ENCODE results near the gene CATSPERZ. TPM values are rescaled to one million over a fixed set of nuclear protein-coding genes. Genes with fewer than 3 reads are reported as not detected.
"Not testable (repeated sequence)": the region's sequence is repeated elsewhere in the genome, so short reads cannot be mapped to it uniquely, and the experiment has no call there.

Gene CATSPERZ
- total and polyA plus RNA-seq, 10 donors: 0.09 to 0.48 TPM; not detected in 8

DNA sequence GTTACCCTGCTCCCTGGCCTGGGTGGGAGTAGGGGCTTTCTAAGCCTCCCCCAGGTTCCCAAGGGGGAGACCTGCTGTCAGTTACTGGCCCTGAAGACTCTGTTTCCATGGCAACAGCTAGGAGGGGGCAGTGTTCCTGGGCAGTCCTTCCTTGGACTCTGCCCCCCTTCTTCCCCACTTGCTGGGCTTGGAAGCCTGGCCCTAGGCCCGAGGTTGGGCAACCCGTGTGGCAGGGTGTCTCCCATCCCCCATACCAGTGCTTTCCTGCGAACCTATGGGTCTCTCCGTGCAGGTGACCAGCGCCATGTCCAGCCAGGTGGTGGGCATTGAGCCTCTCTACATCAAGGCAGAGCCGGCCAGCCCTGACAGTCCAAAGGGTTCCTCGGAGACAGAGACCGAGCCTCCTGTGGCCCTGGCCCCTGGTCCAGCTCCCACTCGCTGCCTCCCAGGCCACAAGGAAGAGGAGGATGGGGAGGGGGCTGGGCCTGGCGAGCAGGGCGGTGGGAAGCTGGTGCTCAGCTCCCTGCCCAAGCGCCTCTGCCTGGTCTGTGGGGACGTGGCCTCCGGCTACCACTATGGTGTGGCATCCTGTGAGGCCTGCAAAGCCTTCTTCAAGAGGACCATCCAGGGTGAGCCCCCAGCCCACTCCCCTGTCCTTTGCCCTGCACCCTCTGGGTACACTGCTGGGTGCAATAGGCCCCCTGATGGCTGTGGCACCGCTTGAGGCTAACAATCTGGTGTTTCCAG, 6.9 kb downstream of the CATSPERZ start:
- no peak for TF ChIP-seq POLR2A (IDR thresholded peaks at IDR 0.05)
- no peak for TF ChIP-seq POLR2AphosphoS5 (IDR thresholded peaks at IDR 0.05)
- TF ChIP-seq, protein P1, sequence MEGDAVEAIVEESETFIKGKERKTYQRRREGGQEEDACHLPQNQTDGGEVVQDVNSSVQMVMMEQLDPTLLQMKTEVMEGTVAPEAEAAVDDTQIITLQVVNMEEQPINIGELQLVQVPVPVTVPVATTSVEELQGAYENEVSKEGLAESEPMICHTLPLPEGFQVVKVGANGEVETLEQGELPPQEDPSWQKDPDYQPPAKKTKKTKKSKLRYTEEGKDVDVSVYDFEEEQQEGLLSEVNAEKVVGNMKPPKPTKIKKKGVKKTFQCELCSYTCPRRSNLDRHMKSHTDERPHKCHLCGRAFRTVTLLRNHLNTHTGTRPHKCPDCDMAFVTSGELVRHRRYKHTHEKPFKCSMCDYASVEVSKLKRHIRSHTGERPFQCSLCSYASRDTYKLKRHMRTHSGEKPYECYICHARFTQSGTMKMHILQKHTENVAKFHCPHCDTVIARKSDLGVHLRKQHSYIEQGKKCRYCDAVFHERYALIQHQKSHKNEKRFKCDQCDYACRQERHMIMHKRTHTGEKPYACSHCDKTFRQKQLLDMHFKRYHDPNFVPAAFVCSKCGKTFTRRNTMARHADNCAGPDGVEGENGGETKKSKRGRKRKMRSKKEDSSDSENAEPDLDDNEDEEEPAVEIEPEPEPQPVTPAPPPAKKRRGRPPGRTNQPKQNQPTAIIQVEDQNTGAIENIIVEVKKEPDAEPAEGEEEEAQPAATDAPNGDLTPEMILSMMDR (IDR thresholded peaks at IDR 0.05 in 8 of 11, conservative IDR thresholded peaks at IDR 0.05 in 3 of 11): no peak
- H3K9me3 ChIP-seq: no peaks in the 10 kb centered on the region
- H3K4me1 ChIP-seq: peaks cover 17 to 58% (median 24%) of the 10 kb centered on the region in 6 donors
- peak overlapping the region in 7 of 8 donors; percentile 81 to 98 (median 95) for H3K27ac ChIP-seq
- H3K27me3 ChIP-seq (replicated peaks in 1 of 7): peaks cover 0 to 5% (median 0%) of the 10 kb centered on the region in 7 donors
- 70 to 85% (median 79%) methylated on average over 11 to 15 of the region's 15 CpGs for WGBS, 5 donors
- H3K4me3 ChIP-seq: peak overlapping the region in 7 of 8 donors; percentile 70 to 91 (median 79)
- H3K36me3 ChIP-seq: peaks cover 0 to 48% (median 0%) of the 10 kb centered on the region in 6 donors
- intact Hi-C loops (cut with DNase I; ENCODE audit: low total_unique reads): no loop called here
- DNase-seq: peak; percentile 87

DNA sequence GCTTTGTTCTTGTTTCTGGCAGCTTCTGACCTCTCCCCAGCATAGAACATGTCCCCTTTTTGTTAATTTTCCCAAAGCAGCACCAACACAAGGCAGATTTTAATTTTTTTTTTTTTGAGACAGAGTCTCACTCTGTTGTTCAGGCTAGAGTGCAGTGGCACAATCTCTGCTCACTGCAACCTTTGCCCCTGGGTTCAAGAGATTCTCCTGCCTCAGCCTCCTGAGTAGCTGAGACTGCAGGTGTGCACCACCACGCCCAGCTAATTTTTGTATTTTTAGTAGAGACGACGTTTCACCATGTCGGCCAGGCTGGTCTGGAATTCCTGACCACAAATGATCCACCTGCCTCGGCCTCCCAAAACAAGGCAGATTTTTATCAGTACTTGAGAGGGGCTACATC, 7.6 kb downstream of the CATSPERZ start:
- intact Hi-C loops (cut with DNase I; ENCODE audit: low total_unique reads); H3K27me3 ChIP-seq (replicated peaks in 1 of 7): not testable (repeated sequence)

DNA sequence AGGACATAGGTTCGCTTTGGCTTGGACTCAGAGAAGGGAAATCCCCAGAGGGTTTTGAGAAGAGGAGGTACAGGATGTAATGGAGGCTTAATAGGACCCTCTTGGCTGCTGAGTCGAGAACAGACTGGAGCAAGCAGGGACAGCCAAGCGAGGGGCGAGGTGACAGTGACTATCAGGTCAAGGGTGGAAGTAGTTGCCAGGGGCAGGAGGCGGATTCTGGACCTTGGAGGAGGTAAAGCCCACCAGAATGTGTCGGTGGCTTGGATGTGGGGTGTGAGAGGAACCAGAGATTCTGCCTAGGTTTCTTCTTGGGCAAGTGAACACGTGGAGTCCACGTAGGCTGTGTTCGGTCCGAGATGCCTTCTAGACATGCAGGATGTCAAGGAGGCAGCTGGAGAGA, 12.8 kb downstream of the CATSPERZ start:
- no peak for DNase-seq
- Histone ChIP-seq H3K27ac (peak overlapping the region in 3 of 8 donors; percentile 67 to 95 (median 81)), H3K4me3 (no peak overlapping the region), H3K9me3 (no peaks in the 10 kb centered on the region), H3K27me3 (replicated peaks in 1 of 7) (no peaks in the 10 kb centered on the region), H3K4me1 (peaks cover 0 to 64% (median 21%) of the 10 kb centered on the region in 6 donors), H3K36me3 (peaks cover 0 to 82% (median 26%) of the 10 kb centered on the region in 6 donors)
- intact Hi-C loops (cut with DNase I; ENCODE audit: low total_unique reads): no loop called here
- TF ChIP-seq POLR2A (IDR thresholded peaks at IDR 0.05): no peak
- no peak for TF ChIP-seq POLR2AphosphoS5 (IDR thresholded peaks at IDR 0.05)
- TF ChIP-seq, protein P1 (IDR thresholded peaks at IDR 0.05 in 8 of 11, conservative IDR thresholded peaks at IDR 0.05 in 3 of 11): no peak
- WGBS, 5 donors: 89 to 96% (median 91%) methylated on average over 10 of the region's 10 CpGs

More for the DNA sequence above, 7.6 kb downstream of the CATSPERZ start:
- H3K9me3 ChIP-seq, H3K4me3 ChIP-seq, DNase-seq: not testable (repeated sequence)
- WGBS, 5 donors: 92 to 96% (median 92%) methylated on average over 5 of the region's 5 CpGs
- peak overlapping the region in 1 of 8 donors; percentile 98 for H3K27ac ChIP-seq
- peaks cover 17 to 66% (median 24%) of the 10 kb centered on the region in 6 donors for H3K4me1 ChIP-seq
- peaks cover 0 to 56% (median 0%) of the 10 kb centered on the region in 6 donors for H3K36me3 ChIP-seq

DNA sequence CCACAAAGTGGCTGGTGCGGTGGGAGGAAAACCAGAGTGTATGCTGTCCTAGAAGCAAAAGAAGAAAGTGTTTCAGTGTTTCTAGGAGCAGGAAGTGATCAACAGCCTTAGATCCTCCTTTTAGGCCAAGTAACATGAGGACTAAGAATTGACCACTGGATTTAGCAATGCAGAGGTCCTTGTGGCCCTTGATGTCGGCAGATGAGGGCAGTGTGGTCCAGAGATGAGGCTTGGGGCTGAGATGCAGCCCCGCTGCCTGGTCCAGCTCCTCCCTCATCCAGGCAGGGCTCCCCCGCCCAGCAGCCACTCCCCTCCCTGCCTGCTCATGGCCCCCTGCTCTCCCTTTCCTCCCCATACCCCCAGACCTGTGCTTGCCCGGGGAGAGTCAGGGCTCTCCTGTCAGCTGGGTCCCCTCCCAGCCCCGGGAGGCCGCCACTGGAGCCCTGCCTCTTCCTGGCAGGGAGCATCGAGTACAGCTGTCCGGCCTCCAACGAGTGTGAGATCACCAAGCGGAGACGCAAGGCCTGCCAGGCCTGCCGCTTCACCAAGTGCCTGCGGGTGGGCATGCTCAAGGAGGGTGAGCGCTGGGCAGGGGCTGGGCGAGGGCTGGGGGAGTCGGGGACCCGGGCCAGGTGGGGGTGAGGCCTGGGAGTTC, 13.5 kb downstream of the CATSPERZ start:
- peaks cover 0 to 75% (median 26%) of the 10 kb centered on the region in 6 donors for H3K36me3 ChIP-seq
- DNase-seq: peak; percentile 82
- intact Hi-C loops (cut with DNase I; ENCODE audit: low total_unique reads): no loop called here
- TF ChIP-seq POLR2AphosphoS5 (IDR thresholded peaks at IDR 0.05) (peak; percentile 49 to 72 (median 60)), POLR2A (IDR thresholded peaks at IDR 0.05) (no peak)
- no peaks in the 10 kb centered on the region for H3K9me3 ChIP-seq
- peak overlapping the region in 6 of 8 donors; percentile 38 to 95 (median 66) for H3K27ac ChIP-seq
- peaks cover 0 to 63% (median 23%) of the 10 kb centered on the region in 6 donors for H3K4me1 ChIP-seq
- 61 to 87% (median 75%) methylated on average over 16 to 18 of the region's 18 CpGs for WGBS, 5 donors
- peak overlapping the region in 2 of 8 donors; percentile 9 to 47 for H3K4me3 ChIP-seq
- H3K27me3 ChIP-seq (replicated peaks in 1 of 7): no peaks in the 10 kb centered on the region

Data from spleen (tissue), 11 donors.